IPS-NIHi7 (cell line): ENCODE measurements around the gene ARMH3.

Experiments used
- DNase-seq: peaks from one replicate; pipeline ENCODE4 v3.0.0; 2012; ENCODE audit warnings: mixed read lengths; ENCODE audit errors: extremely low spot score

Gene ARMH3

DNA sequence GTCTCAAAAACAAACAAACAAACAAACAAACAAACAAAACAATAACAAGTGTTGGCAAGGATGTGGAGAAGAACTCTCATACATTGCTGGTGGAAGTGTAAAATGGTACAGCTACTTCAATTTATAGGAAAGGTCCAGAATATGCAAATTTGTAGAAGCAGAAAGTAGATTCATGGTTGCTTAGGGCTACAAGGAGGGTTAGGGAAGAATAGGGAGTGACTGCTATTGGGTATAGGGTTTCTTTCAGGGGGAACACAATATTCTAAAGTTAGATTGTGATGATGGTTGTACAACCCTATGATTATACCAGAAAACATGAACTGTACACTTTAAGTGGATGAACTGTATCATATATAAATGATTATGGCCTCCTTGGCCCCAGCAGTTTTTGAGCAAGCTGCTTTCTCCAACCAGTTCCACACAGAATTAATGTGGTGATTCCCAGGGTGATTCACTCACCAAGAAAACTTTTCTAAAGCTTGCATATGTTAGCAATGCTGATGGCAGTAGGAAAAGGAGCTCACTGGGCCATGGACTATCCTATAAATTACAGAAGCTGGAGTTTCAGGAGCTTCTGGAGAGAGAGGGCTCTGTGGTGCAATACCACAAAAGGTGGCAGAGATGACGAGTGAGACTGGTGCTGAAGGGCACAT, 159.6 kb downstream of the ARMH3 start:
- no peak for DNase-seq

DNA sequence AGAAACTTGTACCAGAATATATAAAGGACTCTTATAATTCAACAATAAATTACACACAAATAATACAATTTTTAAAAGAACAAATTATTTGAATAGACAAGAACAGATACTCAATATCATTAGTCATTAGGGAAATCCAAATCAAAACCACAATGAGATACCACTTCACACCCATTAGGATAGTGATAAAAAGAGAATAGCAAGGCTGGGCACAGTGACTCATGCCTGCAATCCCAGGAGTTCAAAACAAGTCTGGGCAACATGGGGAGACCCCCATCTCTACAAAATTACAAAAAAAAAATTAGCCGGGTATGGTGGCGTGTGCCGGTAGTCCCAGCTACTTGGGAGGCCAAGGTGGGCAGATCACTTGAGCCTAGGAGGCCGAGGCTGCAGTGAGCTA, 160.2 kb downstream of the ARMH3 start:
- DNase-seq: no peak

DNA sequence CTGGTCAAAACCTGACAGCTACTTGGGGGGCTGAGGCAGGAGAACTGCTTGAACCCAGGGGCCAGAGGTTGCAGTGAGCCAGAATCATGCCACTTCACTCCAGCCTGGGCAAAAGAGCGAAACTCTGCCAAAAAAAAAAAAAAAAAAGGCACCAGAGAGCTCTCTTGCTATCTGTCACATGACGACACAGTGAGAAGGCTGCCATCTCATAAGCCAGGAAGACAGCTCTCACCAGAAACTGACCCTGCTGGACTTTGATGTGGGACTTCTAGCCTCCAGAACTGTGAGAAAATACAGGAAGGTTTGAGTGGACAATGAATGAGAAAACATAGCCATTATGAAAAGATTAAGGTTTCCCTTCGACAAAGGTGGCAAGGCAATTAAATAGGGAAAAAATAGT, 161.2 kb downstream of the ARMH3 start:
- DNase-seq: no peak

DNA sequence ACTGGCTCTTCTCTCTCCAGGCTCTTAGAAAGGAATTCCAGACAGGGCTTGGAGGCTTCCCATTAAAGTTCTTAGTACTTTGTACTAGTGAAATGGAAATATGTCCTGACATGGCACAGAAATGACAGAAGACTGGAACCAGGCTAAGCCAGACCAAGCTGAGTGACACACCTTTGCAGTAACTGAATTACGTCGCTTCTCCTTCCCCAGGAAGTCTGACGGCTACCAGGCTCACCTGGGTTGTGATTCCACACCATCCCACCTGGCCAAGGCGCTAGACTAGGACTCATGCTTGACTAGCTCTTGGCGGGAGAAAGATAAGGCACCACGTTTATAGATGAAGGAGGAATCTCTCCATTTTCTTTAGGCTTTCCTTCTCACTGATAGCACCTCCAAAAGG, 161.7 kb downstream of the ARMH3 start:
- DNase-seq: no peak

DNA sequence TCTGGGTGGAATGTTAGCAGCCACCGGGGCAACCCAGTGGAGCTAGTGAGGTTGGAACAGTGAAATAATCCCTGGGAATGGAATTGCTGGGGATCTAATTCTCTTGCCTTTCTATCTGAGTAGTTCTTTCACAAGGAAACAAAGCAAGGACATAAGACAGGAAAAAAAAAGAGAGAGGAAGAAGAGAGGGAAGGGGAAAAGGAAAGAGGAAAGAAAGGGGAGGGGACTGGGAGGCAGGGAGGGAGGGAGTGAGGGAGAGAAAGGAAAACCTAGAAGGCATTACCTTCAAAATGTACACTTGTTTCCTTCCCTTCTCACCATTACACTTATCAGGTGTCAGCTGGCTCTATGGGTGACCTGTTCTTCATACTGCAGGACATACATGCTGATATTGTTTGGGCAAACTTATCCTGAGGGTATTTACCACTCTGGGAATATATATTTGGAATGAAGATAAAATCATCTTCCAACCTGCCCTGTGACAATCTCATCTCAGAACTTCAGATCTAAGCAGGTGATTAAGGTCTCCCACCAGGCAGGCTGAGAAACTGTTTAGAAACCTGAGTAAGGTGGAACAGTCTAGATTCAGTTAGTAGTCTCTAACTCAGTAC, 162.4 kb downstream of the ARMH3 start:
- no peak for DNase-seq

DNA sequence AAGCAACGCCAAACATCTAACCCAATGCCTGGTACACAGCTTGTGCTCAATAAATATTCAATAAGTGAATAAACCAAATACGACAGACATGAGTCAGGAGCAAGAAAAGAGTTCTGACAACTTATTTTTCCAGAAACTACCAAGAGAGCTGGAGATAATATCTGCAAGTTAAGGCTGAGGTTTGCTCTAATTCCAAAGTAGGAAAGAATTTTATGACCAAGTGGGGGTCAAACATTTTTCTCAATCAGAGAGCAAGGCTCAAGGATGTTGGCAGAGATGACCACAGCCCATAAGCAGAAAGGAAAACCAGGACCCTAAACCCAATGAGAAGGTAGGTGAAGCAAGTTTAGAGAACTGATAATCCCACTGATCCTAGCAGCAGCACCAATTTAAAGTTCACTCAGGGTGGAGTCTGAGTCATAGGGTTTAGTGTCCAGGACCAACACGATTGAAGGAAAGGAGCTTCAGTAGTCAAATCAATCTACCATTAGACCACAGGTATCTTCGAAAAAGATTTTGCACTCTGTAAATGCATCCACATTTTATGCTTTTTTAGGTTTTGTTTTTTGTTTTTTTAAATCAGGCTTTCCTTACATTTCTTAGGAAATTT, 163.1 kb downstream of the ARMH3 start:
- no peak for DNase-seq

GRCh38 chr10:101889256-101890210, 166.4 kb downstream of the ARMH3 start:
- peak; percentile 87 for DNase-seq

DNA sequence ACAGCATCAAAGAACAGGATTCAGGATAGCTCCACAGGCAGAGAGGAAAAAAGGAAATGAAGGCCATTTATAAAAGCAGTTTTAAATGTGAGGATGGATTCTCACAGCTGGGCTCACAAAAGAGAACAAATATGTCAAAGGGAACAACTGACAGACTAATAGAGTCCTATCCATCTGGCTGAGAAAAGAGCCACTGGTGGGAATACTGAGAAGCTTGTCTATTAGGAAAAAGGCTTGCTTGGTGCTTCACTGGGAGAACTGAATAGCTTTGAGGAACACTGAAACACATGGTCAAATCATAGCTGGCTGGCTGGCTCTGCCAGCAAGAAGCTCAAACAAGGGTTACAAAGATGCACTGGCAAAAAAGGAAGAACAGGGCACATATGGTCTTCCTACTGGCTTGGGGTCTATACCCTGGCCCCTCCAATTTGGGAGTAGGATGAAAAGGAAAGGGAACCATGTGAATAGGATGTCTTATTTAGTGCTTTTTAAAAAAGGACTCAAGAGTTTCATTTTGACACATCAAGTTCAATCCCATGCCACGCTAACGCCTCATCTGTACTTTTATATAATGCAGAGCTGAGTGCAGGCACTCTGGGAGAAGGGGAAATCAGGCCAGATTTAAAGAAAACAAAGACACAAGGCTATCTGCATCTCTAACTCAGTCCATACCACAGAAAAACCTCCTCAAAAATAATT, 167.6 kb downstream of the ARMH3 start:
- DNase-seq: no peak

- no peak for DNase-seq
Observed at GRCh38 chr10:101887775-101888174, 168.2 kb downstream of the ARMH3 start.

DNA sequence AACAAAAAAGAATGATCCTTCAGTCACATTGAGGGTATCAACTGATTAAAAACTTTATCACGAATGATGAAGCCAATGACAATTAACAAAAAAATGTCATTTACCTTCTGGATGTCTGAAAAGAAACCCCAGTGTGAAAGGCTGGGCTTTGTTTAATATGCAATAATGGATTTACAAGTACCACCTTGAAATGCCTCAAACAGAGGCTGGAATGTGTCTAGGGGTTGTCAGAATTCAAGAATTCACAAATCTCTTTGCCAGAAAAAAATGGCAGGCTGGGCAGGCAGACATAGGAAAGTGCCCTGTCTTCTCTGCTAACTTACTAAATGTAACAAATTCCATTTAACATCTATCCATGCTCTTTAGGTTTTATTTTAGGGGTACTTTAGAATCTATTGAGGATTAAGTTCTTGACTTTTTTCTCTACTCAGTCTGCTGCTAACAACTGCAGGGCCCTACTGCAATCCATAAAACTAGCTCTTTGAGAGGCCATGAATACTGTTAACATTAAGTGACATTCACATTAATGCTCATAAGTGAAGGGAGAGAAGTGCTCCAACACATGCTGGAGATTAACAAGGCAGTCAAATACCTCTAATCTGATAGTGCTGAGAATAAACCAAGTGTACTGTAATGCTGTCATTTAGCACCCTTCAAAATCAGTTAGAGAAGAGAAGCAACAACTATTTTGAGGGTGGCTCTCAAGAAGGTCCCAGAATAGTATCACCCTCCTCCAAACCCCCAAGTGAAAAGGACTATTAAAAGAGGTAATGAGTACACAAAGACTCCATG, 169.3 kb downstream of the ARMH3 start:
- no peak for DNase-seq

- DNase-seq: no peak
Observed at GRCh38 chr10:101881036-101881774, 174.8 kb downstream of the ARMH3 start.

GRCh38 chr10:101880232-101880573, 175.8 kb downstream of the ARMH3 start:
- no peak for DNase-seq

- DNase-seq: no peak
Observed at GRCh38 chr10:101879456-101880231, 176.3 kb downstream of the ARMH3 start.

DNA sequence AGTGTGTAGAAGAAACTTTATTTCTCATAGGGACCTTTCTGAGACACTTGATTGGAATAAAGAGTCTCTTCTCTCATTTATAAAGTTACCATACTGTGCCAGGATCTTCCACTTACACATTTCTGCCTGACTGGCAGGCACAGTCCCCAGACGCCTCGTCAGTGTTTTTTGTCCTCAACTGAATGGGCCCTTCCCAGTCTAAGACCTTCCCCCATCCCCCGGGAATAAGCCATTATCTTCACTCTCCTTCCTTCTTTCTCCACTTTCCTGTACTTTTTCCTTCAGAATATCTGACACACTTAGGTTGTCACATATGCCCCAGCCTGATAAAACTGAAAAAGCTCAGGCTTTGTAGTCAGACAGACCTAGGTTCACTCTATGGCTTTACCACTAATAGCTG, 177.1 kb downstream of the ARMH3 start:
- DNase-seq: no peak

- no peak for DNase-seq
Observed at GRCh38 chr10:101875068-101875688, 180.8 kb downstream of the ARMH3 start.

DNA sequence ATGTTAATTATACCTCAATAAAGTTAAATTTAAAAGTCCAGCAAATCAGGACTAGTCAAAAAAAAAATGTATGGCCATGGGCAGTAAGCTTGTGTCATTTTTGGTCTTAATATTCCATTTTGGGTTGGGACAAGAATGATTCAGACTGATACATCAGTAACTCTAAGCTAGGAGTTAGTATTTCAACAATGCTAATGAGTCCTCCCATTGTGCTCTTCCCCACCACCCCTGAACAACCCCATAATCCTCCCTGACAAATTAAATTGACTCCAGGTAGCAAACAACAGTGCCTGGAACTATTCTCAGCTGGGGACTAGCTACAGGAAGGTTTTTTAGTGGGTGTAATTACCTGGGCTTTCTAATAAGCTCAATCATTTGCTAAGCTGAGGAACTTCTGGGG, 181.7 kb downstream of the ARMH3 start:
- DNase-seq: no peak

GRCh38 chr10:101867931-101868330, 188.0 kb downstream of the ARMH3 start:
- DNase-seq: no peak

DNA sequence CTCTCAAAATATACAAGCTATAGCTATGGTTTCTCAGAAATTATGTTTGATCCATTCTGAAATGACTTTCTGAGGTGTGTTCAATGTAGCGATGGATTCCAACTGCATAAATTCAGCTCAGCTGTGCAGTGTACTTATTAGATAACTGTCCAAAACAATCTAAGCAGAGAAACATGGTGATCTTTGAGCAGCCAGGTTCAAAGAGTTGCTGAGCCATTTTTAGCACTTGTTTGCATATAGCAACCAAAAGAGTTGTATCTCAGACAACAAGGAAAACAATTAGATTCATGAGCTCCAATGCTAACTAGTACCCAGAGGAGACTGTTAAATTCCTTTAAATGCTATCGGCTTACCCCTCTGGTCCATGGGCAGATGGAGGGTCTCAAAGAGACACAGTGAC, 196.4 kb downstream of the ARMH3 start:
- no peak for DNase-seq
